HG02884 (cell line): ENCODE results near the gene FAM107B.
"Not testable (repeated sequence)": the region's sequence is repeated elsewhere in the genome, so short reads cannot be mapped to it uniquely, and the experiment has no call there.

ENCODE experiments used
- ATAC-seq: cut with Tn5 transposase; IDR thresholded peaks from one replicate; pipeline ENCODE4 v1.9.1; 2021; ENCODE audit warnings: mild to moderate bottlenecking, moderate library complexity; ENCODE audit not compliant: unreplicated experiment

The FAM107B gene

DNA sequence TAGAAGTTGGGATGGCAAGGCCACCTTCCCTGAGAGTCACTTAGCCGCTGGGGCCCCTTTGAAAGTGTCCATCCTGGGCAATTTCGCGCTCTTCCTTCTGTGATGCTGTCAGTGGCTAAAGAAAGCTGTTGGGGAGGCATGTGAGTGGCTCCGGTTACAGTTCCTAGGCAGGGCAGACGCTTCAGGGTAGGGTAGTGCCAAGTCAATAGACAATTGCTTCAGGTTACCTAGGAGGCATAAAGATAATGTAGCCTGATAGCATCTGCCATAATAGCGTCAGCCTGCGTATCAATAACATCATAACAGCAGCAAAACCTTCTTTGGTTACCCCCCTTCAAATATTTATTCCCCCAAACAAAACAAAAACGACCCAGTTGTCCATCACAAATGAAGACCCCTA is at the start of gene FAM107B:
FAM107B (minus strand) TSS at position 101 of the 400 bp plus-strand sequence. CDS start 234 bp downstream, outside the sequence.
- no peak for ATAC-seq

DNA sequence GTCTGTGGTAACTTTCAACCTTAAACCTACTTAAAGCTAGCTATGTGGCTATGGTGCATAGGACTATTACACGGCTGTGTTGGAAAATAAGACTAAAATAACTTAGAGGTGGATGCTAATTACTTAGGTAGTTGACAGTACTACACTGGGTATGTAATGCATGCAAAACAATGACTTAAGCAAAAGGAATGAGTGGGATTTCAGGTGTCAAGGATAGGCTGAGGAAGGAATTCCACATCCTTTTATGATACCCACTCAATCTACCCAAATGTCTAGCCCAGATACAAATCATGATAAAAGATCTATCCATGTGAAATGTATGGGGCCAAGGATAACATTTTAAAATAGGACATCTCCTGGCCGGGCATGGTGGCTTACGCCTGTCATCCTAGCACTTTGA is 49.3 kb upstream of the FAM107B start:
- ATAC-seq: no peak

GRCh38 chr10:14822879-14823755 is 48.4 kb upstream of the FAM107B start:
- ATAC-seq: no peak

DNA sequence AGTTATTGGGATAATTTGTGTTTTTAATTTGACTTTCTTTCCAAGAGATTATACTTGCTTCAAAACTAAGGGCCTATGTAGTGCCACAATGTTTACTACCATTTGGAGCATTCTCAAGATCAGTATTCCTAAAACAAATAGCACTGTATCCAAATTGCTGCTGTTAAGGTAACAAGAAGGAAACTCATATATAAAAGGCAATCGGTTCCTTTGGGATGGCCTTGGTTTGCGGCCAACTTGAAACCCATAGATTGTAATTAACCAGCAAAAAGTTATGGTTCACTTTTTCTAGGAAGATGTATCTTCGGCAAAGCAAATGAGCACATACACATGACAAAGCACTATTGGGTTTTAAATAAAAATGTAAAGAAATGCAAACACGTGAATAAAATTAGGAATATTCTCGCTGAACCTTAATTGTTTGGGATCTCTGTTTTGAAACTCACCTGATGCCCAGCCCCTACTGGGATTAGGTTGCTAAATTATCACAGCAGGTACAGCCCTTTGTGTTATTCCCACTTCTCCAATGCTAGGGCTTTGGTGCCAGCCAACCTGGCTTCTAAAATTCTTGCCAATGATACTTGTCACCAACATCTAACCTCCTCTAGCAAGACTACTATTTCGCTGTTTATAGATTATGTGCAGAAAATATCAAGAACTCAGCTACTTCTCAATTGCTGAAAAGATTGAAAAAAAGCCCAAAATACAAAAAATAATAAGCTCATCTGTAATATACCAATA is 47.1 kb upstream of the FAM107B start:
- ATAC-seq: no peak

GRCh38 chr10:14820775-14821154 is 46.1 kb upstream of the FAM107B start:
- no peak for ATAC-seq

DNA sequence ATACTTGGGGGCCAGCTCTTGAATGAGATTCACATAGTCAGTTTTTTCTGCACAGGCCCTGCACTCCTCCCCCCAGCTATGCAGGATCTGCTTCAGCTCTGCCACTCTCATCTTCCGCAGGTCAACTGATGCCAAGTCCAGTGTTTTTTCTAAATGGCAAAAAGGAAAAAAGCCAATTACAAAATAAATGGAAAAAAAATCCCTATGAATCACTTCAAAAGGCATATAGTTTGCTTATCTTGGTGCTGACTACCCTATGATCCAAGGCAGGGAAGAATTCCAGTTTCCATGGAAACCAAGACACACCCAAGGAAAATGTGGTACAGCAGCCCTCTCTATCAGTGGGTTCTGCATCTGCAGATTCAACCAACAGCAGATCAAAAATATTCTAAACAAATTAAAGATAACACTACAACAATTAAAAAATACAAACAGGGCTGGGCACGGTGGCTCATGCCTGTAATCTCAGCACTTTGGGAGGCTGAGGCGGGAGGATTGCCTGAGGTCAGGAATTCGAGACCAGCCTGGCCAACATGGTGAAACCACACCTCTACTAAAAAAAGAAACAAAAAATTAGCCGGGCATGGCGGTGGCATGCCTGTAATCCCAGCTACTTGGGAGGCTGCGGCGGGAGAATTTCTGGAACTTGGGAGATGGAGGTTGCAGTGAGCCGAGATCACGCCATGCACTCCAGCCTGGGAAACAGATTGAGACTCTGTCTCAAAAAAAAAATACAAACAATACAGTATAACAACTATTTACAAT is 45.5 kb upstream of the FAM107B start:
- ATAC-seq: no peak

GRCh38 chr10:14816717-14817116 is 42.0 kb upstream of the FAM107B start:
- ATAC-seq: not testable (repeated sequence)

- ATAC-seq: no peak
Observed at GRCh38 chr10:14815681-14816080, 41.0 kb upstream of the FAM107B start.

DNA sequence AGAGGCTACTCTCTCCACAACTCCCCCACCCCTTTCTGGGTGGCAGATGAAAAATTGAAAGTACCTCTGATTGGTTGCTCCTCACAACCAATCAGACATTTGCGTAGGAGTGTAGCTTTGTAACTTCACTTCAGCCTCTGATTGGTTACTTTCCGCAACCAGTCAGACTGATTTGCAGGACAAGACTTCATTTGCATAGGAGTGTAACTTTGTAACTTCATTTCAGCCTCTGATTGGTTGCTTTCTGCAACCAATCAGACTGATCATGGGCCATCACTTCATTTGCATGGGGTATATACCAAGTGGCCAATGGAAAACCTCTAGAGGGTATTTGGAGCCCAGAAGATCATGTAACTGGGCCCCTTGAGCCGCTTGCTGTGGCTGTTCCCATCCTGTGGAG is 37.6 kb upstream of the FAM107B start:
- no peak for ATAC-seq

DNA sequence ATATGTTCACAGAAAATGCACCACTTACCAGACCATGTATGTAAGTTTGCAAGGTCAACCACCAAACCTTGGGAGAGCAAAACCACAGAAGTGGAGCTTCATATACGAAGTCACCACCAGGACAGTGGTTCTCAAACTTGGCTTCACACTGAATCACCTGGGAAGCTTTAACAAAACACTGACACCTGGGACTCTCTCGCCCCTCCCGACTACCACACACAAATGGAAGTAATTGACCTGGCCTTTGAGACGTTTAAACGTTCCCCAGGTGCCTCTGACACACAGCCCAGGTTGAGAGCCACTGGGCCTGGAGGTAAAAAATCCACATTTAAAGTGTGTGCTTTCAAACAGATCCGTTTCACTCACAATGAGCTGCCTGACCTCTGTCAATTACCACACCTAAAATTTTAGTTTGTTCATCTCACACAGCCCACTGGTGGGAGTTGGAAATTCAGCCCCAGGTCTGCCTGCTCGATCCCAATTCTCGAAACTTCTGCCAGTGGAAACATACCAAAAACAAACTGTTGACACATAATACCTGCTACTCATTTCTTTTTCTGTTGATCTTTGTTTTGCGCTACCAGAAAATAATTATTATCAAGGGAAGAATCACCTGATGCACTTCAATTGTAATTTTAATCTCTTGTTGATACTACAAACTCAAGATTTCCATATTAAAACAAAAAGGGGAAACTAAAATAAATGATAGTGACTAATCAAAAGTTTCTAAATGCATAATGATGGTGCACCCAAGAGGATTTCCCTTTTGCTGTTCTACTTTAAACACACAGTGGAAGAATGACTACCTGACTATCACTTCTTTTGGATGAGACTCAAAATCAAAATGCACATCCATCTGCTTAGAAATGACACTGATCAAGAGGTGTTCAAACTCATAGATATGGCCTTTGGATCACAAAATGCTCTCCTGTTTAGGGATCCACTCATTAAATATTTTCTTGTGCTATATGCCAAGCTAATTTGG is 36.6 kb upstream of the FAM107B start:
- ATAC-seq: no peak

DNA sequence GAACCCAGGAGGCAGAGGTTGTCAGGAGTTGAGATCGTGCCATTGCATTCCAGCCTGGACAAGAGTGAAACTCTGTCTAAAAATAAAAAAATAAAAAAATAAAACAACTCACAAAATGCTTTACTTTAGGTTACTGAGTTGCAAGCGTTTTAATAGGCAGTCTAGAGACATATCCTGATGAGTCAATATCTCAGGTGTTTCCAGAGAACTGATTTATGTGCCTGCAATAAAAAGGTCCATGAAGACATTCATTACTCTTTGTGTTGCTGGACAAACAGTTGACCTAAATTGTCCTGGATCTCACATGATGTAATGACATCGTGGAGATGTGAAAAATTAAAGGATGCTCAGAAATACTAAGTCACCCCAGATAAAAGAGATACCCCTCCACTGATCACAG is 31.6 kb upstream of the FAM107B start:
- ATAC-seq: no peak

GRCh38 chr10:14803827-14804226 is 29.1 kb upstream of the FAM107B start:
- ATAC-seq: no peak

DNA sequence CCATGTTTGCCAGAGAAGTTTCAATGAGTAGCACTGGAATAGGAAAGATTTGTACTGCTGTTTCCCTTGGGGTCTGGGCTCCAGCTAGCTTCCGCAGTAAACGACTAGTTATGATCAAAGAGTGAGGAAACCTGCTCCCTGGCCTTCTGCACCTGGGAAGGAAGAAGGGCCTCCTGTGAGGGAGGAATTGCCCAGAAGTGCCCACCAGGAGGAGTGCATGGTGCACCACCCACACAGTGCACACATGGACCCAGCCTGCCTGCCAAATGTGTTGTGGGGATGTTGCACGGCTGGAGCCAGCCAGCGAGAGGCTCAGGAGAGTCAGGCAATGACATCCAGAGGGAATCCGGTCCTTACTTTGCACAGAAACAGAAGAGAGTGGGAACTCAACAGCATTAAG is 27.0 kb upstream of the FAM107B start:
- ATAC-seq: no peak

DNA sequence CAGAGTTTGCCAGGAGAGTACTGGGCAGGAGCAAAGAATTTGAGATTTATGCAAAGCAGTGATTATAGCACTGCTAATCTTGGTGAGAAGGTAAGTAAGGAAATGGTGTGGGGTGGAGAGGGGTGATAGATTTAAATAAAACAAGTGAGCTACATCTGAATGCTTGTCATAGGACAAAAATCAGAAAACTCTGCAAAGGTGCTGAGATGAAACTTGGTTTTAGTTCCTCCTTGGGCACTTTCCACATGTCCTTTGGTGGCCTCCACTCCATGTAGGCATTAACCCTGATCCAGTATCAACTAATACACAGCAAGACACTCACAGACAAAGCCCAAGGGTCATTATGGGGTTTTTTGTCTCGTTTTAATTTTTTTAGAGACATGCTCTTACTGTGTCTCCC is 25.7 kb upstream of the FAM107B start:
- ATAC-seq: no peak

- ATAC-seq: no peak
Observed at GRCh38 chr10:14798636-14799035, 23.9 kb upstream of the FAM107B start.

DNA sequence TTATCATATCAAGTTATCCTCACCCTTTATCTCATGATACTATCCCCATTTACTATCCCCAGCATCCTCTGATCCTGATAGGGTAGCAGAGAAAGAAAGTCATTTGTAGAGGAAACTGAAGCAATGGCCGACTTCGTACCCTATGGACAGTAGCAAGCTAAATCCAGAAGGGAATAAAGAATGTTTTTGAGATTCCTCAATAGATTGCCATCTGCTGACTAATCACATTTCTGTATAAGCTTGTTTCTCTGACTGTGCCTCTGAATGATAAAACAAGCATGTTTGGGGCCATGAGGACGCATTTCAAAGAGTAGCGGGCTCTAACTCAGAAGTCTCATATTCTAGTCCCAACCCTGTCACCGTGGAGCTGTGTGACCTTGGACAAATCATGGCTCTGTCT is 13.2 kb upstream of the FAM107B start:
- no peak for ATAC-seq

GRCh38 chr10:14784459-14785055 is 9.9 kb upstream of the FAM107B start:
- no peak for ATAC-seq

DNA sequence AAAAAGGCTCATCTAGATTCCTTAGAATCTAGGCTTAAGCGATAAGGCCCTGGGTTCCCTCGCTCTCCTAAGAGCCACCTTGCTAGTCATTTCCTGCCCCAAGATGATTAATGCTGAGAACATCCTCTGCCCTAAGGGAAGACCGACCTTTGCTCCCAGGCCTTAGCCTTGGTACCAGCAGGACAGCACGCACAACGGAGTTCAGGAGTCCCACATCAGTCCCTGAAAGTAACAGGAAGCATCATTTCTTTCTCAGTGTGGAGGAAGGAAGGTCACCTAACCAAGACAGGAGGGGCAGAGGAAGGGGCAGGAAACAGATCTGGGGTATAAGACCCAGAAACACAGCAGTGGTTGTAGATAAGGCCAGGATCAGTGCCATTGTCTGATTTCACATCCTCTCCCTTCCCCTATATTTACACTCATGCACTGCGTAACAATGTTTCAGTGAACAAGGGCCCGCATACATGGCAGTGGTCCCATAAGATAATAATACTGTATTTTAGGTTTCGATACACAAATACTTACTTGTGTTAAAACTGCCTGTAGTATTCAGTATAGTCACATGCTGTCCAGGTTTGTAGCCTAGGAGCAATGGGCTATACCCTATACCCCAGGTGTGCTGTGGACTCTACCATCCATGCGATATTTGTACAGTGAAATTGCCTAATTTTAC is 8.1 kb upstream of the FAM107B start:
- ATAC-seq: no peak

DNA sequence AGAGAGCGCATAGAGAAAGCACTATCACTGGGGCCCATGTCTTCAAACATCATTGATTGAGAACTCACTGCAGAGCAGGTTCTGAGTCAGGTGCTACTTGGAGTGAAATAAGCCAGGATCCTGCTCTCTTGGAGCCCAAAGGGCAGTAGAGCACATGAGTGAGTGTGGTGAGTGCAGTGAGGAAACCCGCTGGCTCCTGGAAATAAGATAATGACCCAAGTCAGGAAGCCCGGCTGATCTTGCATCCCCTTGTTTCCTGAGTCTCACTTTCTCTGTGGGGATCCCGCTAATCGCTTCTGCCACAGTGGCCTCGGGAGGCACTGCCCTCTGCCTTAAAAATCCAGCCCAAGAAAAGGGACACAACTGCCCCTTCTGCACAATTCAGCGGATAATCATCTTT is 7.1 kb upstream of the FAM107B start:
- no peak for ATAC-seq
